HG02642 (cell line): Measurements from ENCODE around the gene PPP1R3G.
"Not testable (repeated sequence)": the region's sequence is repeated elsewhere in the genome, so short reads cannot be mapped to it uniquely, and the experiment has no call there.

Experiments used
- ATAC-seq: cut with Tn5 transposase; IDR thresholded peaks from one replicate; pipeline ENCODE4 v1.9.1; 2021; ENCODE audit warnings: mild to moderate bottlenecking; ENCODE audit not compliant: unreplicated experiment, poor library complexity

The PPP1R3G gene

GRCh38 chr6:5113096-5113495 is 28.0 kb downstream of the PPP1R3G start:
- ATAC-seq, result no peak

GRCh38 chr6:5115168-5115567 is 30.0 kb downstream of the PPP1R3G start:
- no peak for ATAC-seq

- no peak for ATAC-seq
Measured at GRCh38 chr6:5116243-5116991, 31.3 kb downstream of the PPP1R3G start.

DNA sequence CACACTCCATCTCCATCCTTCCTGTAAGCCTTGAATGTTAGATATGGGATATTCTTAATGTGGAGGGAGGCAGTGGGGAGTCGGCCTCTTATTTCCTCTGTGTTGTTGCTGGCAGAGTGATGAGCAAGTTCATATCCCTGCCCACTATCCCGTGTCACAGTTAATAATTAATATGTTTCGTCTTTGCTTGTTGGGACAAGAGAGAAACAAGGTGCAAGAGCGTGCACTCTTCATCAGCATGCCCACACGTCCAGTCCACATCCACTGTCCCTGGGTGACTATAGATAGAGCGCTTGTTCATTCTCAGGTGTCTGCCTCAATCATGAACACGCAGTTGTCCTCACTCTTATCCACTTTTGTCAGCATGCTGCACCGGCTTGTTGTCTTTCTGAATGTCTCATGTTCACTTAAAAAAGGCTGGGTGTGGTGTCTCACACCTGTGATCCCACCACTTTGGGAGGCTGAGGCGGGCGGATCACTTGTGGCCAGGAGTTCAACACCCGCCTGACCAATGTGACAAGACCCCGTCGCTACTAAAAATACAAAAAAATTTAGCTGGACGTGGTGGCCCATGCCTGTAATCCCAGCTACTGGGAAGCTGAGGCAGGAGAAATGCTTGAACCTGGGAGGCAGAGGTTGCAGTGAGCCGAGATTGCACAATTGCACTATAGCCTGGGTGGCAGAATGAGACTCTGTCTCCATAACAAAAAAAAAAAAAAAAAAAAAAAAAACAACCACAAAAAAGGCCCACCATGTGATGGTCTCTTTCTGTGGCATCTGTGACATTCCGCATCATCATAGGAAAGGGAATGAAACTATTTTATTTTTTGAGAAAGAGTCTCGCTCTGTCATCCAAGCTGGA is 34.2 kb downstream of the PPP1R3G start:
- ATAC-seq, result no peak

DNA sequence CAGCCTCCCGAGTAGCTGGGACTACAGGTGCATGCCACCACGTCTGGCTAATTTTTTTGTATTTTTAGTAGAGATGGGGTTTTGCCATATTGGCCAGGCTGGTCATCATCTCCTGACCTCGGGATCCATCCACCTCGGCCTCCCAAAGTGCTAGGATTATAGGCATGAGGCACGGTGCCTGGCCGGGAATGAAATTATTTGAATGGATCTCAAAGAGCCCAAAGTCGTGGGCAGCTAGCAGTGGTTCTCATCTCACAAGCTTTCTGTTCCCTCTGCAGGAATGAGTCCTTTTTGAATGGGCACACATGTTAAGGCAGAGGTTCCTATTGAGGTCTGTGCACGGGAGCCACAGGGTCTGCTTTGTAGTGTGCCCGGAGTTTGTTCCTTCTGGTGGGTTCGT is 34.9 kb downstream of the PPP1R3G start:
- no peak for ATAC-seq

GRCh38 chr6:5120543-5120942 is 35.4 kb downstream of the PPP1R3G start:
- not testable (repeated sequence) for ATAC-seq

DNA sequence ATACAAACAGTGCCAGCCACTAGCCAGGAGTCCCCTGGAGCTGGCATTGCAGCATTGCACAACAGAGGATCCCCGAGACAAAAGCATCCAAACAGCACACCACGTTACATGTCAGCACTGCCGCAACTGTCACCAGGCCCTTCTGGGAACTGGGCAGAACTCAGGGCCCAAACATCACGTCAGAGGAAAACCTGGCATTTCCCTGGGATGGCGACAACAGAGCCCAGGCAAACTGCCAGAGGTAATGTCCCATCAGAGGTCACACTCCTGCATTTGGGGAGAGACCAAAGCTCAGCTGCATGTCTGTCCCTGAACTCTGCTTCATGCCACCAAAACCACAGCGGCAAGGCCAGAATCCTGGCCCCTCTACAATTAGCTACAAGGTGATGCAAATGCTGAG is 36.3 kb downstream of the PPP1R3G start:
- no peak for ATAC-seq

DNA sequence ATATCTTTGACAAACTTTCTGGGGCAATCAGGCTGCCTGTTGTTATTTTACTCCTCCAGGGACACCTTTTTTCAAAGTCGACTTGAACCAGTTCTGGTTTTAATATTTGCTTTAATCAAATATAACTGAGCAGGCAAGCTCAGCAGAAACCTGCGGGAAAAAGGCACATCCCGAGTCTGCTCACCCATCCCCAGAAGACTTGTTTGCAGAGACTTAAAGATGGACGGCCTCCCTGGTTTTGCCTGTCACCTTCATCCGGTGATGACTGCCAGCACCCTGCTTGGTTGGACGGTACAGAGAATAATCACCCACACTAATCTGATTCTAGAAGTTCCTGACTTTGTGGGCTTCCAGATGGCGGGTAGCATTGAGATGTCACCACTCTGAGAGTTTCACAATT is 36.8 kb downstream of the PPP1R3G start:
- no peak for ATAC-seq

GRCh38 chr6:5122504-5123112 is 37.5 kb downstream of the PPP1R3G start:
- no peak for ATAC-seq

- no peak for ATAC-seq
Measured at GRCh38 chr6:5123296-5124143, 38.4 kb downstream of the PPP1R3G start.

- no peak for ATAC-seq
Measured at GRCh38 chr6:5124526-5124925, 39.4 kb downstream of the PPP1R3G start.

- no peak for ATAC-seq
Measured at GRCh38 chr6:5125152-5126006, 40.2 kb downstream of the PPP1R3G start.

DNA sequence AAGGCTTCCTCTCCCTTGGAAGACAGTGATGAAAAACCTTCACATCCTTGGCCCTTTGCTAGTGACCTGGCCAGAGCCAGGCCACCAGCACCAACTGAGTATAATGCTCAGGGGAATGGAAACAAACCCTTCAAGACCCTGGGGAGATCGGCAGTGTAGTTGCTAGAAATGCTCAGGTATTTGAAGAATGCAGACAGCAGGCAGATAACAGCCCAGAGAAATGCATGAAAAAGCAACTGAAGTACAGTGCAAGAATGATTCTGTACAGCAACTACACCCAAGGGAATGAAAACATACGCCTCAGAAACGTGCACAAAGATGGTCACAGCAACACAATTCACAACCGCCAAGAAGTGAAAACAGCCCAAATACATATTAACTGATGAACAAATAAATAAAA is 41.1 kb downstream of the PPP1R3G start:
- no peak for ATAC-seq

GRCh38 chr6:5127106-5127687 is 42.1 kb downstream of the PPP1R3G start:
- ATAC-seq, result no peak

DNA sequence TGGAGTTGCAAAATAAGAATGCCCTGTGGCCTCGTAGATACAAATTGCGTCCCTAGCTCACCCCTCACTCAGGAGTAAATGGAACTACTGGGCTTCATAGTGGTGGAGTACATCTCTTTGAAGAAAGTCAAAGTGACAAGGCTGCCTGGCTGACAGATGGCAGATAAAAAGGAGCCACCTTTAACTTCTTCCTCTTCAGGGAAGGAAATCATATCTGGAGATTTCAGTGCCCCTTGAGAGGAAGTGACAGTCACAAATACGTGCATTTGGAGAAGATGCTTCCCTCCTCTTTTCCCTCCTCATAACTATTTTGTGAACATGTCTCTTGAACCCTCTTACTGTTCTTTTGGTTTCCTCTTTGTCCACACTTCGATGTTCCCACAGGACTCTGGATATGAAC is 43.2 kb downstream of the PPP1R3G start:
- no peak for ATAC-seq

DNA sequence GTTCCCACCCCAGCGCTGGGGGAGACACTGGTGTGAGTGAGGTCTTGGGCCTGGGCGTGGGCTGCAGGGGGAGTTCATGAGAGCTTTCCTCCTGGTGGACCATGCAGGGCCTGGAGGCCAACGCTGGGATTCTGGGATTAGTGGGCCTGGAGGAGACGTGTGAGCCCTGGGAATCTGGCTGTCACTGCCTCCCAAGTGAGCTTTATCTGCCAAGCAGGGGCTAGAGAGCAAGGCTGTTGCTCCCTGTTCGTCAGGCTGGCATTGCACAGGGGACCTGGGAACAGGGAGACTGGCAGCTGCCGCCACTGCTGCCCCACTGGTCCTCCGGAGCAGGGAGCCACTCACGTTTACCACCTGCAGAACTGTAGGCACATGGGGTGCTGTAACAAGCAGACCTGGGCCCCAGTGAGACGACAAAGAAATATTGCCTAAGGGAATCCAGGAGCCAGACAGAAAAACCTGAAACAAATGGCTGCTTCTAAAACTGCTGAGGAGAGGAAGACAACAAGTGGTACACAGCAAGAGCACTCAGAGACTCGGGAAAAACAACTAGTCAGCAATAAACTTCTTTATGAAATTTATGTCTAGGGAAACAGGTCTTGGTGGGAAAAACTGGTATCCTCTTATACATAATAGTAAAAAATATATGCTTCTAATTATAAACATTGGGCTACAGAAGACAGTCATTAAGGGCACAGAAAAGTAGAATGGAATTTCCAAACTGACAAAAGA is 45.2 kb downstream of the PPP1R3G start:
- no peak for ATAC-seq

GRCh38 chr6:5132731-5133130 is 47.6 kb downstream of the PPP1R3G start:
- ATAC-seq, result peak; percentile 89

DNA sequence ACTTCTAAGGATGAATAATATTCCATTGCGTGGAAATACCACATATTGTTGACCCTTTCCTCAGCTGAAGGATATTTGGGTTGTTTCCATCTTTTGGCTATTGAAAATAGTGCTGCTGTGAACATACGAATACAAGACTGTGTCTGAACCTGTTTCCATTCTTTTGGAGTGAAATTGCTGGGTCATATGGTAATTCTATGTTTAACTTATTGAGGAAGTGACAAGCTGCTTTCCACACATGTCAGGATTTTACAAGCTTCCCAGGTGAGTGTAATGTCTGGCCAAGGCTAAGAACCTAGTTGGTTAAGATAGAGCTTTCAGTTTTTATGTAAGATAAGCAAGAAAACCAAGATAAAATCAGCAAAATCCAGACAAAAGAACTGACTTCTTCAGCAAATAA is 48.8 kb downstream of the PPP1R3G start:
- no peak for ATAC-seq
